Stimulated activated memory B cell treated with anti-CD40 and anti-IgM and Interleukin-4, amounts not matched to agents 10 μg/mL and 1 μg/mL and 100 μg/mL, for 72 hours (primary cell): ENCODE data around the gene LMX1A.

Experiments
- ATAC-seq: fragments of 150-1000 bp; cut with Tn5 transposase; 2 replicates; pipeline ENCODE4 v1.10.0; 2021
- H3K27ac Mint-ChIP-seq: one replicate; pipeline ENCODE4 v1.8.0; 2022; ENCODE audit warnings: mild to moderate bottlenecking, mixed read lengths
- H3K27me3 Mint-ChIP-seq: one replicate; pipeline ENCODE4 v1.8.0; 2022; ENCODE audit warnings: mixed read lengths
- H3K36me3 Mint-ChIP-seq: one replicate; pipeline ENCODE4 v1.8.0; 2022; ENCODE audit warnings: mixed read lengths
- H3K4me1 Mint-ChIP-seq: one replicate; pipeline ENCODE4 v1.8.0; 2022; ENCODE audit warnings: mixed read lengths
- H3K4me3 Mint-ChIP-seq: one replicate; pipeline ENCODE4 v1.8.0; 2022; ENCODE audit warnings: mild to moderate bottlenecking, moderate library complexity, mixed read lengths
- H3K9me3 Mint-ChIP-seq: one replicate; pipeline ENCODE4 v1.8.0; 2022; ENCODE audit warnings: mixed read lengths

Gene LMX1A

DNA sequence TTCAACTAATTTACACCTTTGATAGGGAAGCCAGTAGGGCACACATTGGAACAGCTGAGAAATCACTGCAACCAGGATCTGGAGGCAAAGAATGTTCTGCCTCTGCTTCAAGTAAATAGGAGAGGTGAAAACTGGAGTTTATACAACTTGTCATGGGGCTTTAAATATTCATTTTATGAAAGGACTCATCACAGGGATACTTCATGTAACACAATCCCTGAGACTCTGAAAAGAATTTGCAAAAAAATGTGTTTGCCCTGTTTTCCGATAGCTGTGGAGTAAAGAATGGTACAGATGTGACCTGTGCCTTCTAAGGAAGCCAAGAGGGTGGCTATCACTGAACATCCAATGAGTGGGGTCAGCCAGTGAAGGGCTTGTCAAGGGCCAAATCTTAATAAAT is 152.0 kb downstream of the LMX1A start:
- Mint-ChIP-seq H3K9me3 (no peaks in the 10 kb centered on the region), H3K36me3 (no peaks in the 10 kb centered on the region), H3K4me1 (no peaks in the 10 kb centered on the region), H3K27me3 (no peaks in the 10 kb centered on the region), H3K27ac (no peak overlapping the region), H3K4me3 (no peak overlapping the region)
- ATAC-seq = no peak

DNA sequence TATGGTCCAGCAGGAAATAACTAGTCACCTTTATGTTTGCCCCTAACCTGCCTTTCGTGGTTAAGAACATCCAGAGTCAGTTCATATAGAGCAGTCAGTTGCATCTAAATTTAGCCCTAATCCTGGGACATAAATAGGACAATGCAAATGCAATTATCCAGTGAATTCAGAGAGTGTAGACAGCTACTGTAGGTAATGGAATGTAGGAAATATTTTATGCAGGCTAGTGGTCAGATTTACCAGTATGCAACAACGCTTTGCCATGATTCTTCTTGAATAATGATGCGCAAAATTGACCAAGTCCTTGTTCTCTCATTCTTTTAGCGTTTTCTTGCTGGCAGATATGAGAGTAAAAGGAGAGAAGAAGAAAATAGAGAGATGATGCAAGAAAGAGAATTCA is 165.4 kb downstream of the LMX1A start:
- H3K4me1 Mint-ChIP-seq = no peaks in the 10 kb centered on the region
- no peak overlapping the region for H3K27ac Mint-ChIP-seq
- no peaks in the 10 kb centered on the region for H3K36me3 Mint-ChIP-seq
- H3K9me3 Mint-ChIP-seq = no peaks in the 10 kb centered on the region
- no peak overlapping the region for H3K4me3 Mint-ChIP-seq
- peaks cover 5% of the 10 kb centered on the region for H3K27me3 Mint-ChIP-seq
- no peak for ATAC-seq

DNA sequence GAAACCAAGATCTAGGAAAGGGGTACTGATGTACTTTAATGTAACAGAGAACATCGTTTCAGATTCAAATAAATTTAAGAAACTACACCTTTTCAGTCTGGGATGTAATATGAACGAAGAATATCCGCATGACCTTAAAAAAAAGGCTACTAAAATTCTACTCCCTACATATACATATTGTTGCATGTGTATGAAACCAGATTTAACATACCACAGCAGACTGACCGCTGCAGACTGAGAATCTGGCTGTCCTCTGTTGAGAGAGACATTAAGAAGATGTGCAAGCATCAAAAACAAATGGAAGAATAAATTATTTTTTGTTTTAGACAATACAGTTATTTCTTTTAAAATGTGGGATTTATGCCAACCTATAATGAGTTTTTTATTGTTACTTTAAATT is 166.6 kb downstream of the LMX1A start:
- Mint-ChIP-seq H3K27me3 (peaks cover 5% of the 10 kb centered on the region), H3K9me3 (peaks cover 3% of the 10 kb centered on the region), H3K27ac (no peak overlapping the region), H3K36me3 (no peaks in the 10 kb centered on the region), H3K4me1 (no peaks in the 10 kb centered on the region), H3K4me3 (no peak overlapping the region)
- no peak for ATAC-seq

DNA sequence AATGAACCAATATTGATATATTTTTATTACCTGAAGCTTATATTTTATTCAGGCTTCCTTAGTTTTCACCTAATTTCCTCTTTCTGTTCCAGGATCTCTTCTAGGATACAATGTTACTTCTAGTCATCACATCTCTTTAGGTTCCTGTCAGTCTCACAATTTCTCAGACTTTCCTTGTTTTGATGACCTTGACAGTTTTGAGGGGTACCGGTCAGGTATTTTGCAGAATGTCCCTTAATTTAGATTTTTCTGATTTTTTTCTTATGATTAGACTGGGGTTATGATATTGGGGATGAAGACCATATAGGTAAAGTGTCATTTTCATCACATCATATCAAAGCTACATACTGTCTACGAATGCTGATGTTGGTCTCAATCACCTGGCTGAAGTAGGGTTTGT is 167.5 kb downstream of the LMX1A start:
- no peaks in the 10 kb centered on the region for H3K4me1 Mint-ChIP-seq
- no peaks in the 10 kb centered on the region for H3K36me3 Mint-ChIP-seq
- H3K4me3 Mint-ChIP-seq = no peak overlapping the region
- no peak for ATAC-seq
- peaks cover 3% of the 10 kb centered on the region for H3K9me3 Mint-ChIP-seq
- H3K27me3 Mint-ChIP-seq = peaks cover 5% of the 10 kb centered on the region
- H3K27ac Mint-ChIP-seq = no peak overlapping the region

DNA sequence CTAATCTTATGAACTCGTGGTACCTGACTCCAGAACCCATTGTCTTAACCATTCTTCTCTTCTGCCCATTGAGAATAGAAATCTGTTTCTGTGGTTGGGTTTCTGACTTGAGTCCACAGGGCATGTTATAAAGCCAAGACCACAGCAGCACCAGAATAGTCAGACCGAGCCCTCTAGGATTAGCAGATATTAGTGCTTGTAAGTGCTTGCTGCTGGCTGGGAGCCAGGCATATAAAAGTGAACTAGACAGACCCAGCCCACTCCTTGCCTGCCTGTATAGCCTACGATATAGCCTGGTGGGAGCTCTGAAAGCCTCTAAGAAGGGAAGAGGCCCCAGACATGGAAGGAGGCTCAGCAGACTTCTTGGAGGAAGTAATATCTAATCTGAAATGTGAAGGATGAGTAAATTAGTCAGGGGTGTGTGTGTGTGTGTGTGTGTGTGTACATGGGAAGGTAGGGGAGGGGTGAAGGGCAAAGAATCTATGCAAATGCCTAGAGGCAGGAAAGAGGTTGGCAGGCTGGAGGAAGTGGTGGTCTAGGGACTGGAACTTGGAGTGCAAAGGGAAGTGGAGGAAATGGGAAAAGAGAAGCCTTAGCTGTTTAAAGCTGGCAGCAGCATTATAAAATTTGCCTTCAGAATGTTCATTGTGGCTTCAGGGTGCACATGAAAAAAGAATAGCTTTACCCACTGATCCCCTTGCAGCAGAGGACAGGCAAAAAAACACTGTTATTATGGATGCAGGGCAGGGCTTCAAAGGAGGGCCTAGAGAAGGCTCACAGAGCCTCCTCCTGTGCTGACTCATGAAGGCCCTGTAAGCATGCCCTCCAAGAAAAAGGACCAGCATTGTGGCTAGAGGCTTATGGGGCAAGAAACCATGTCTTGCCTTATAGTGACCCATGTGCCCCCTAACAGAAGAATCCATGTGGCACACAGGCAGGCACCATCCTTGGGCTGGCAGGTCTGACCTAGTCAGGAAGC is 169.2 kb downstream of the LMX1A start:
- H3K27ac Mint-ChIP-seq = no peak overlapping the region
- H3K4me3 Mint-ChIP-seq = no peak overlapping the region
- peaks cover 5% of the 10 kb centered on the region for H3K27me3 Mint-ChIP-seq
- H3K9me3 Mint-ChIP-seq = peaks cover 7% of the 10 kb centered on the region
- no peaks in the 10 kb centered on the region for H3K36me3 Mint-ChIP-seq
- ATAC-seq = no peak
- H3K4me1 Mint-ChIP-seq = no peaks in the 10 kb centered on the region

DNA sequence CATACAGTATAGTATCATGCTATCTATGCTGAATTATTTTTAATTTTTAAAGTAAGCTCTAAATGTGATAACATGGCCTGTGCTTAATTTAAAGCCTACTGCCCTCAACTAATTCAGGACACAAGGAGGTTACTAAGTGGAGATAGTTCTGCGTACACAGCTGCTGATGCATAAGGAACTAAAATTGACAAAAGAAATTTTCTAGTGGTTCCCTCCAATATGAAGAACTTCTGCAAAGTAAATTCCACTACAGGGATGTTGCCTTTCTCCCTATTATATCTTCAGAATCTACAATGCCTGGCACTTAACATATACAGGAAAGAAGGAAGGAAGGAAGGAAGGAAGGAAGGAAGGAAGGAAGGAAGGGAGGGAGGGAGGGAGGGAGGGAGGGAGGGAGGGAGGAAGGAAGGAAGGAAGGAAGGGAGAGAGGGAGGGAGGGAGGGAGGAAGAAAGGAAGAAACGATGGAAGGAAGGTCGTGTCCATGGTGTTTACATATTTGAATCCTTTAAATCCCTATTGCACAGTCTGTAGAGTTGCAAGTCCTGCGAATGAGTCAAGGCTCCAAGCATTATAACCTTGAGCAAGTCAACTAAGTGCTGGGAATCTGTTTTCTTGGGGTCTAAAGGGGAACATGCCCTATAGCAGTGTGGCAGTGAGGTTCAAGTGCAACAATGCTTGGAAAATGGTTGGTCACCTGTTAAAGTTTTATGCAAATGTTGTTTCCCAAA is 171.2 kb downstream of the LMX1A start:
- H3K36me3 Mint-ChIP-seq = no peaks in the 10 kb centered on the region
- H3K9me3 Mint-ChIP-seq = peaks cover 9% of the 10 kb centered on the region
- H3K4me1 Mint-ChIP-seq = no peaks in the 10 kb centered on the region
- H3K27me3 Mint-ChIP-seq = no peaks in the 10 kb centered on the region
- no peak overlapping the region for H3K4me3 Mint-ChIP-seq
- ATAC-seq = no peak
- no peak overlapping the region for H3K27ac Mint-ChIP-seq

DNA sequence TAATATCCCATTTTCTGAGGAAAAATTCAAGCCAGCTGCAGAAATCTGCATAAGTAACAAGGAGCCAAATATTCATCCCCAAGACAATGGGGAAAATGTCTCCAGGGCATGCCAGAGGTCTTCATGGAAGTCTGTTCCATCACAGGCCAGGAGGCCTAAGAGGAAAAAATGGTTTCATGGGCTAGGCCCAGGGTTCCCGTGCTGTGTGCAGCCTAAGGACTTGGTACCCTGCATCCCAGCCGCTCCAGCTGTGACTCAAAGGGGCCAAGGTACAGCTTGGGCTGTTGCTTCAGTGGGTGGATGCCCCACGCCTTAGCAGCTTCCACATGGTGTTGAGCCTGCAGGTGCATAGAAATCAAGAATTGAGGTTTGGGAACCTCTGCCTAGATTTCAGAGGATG is 173.5 kb downstream of the LMX1A start:
- ATAC-seq = no peak
- Mint-ChIP-seq H3K4me1 (no peaks in the 10 kb centered on the region), H3K9me3 (peaks cover 9% of the 10 kb centered on the region), H3K27me3 (no peaks in the 10 kb centered on the region), H3K4me3 (no peak overlapping the region), H3K36me3 (no peaks in the 10 kb centered on the region), H3K27ac (no peak overlapping the region)

DNA sequence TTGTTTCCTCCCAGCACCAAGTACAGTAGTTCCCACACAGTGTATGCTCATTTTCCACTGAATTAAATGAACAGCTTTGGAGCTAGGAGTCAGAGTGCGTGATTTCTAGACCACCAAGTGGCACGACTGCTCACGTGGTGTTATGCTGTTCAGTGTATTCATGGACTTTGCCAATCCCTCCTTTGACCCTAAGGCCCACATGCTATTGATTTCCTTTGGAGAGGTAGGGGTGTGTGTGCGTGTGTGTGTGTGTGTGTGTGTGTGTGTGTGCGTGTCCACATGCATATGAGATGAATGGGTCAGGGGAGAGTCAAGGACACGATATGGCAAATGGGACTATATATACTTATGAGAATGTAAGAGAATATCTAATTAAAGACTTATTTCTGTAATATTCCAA is 177.2 kb downstream of the LMX1A start:
- Mint-ChIP-seq H3K4me3 (no peak overlapping the region), H3K4me1 (no peaks in the 10 kb centered on the region), H3K36me3 (no peaks in the 10 kb centered on the region), H3K9me3 (peaks cover 6% of the 10 kb centered on the region), H3K27ac (no peak overlapping the region), H3K27me3 (peaks cover 1% of the 10 kb centered on the region)
- no peak for ATAC-seq

DNA sequence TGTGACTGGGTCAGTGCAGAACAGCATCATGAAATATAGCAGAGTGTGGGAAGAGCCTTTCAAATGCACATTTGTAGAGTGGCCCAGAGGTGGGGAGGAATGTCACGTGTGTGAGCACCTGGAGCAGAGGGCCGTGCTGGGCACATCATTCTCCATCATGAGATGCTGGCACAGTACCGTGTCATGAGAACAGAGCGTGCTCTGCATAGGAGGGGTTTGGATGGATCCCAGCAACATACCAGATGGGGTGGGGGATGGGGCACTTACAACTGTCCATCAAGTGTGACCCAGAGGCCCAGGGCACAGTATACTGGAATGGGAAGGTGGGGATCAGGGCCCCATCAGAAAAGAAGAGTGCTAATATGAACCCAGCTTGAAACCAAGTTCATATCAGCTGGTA is 182.0 kb downstream of the LMX1A start:
- no peaks in the 10 kb centered on the region for H3K36me3 Mint-ChIP-seq
- H3K9me3 Mint-ChIP-seq = no peaks in the 10 kb centered on the region
- no peaks in the 10 kb centered on the region for H3K4me1 Mint-ChIP-seq
- no peak overlapping the region for H3K4me3 Mint-ChIP-seq
- peaks cover 15% of the 10 kb centered on the region for H3K27me3 Mint-ChIP-seq
- no peak overlapping the region for H3K27ac Mint-ChIP-seq
- ATAC-seq = no peak

DNA sequence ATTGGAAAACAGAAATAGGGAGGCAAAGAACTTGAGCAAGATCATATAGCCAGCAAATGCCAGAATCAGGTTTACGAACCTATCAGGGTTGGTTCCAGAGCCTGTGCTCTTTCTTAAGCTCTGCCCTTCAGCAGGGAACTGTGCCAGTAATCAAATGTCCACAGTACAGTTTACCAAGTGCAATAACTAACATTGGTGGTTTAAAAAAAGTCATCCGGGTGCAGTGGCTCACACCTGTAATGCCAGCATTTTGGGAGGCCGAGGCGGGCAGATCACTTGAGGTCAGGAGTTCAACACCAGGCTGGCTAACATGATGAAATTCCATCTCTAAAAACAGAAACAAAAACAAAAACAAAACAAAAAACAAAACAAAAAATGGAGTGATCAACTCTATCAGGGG is 182.7 kb downstream of the LMX1A start:
- H3K9me3 Mint-ChIP-seq = no peaks in the 10 kb centered on the region
- no peak for ATAC-seq
- no peaks in the 10 kb centered on the region for H3K36me3 Mint-ChIP-seq
- H3K4me1 Mint-ChIP-seq = no peaks in the 10 kb centered on the region
- H3K4me3 Mint-ChIP-seq = no peak overlapping the region
- H3K27me3 Mint-ChIP-seq = peaks cover 15% of the 10 kb centered on the region
- no peak overlapping the region for H3K27ac Mint-ChIP-seq

DNA sequence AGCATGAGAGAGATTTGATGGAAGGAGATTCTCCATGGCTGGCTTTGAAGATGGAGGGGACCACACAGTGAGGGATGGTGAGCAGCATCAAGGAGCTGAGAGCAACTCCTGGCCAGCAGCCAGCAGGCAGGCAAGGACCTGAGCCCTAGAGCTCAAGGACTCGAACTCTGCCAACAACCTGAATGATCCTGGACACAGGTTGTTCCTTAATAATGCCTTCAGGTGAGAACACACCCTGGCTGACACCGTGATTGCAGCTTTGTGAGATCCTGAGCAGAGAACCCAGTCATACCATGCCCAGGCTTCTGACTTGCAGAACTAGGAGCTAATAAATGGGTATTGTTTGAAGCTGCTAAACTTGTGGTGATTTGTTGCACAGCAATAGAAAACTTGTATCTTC is 183.1 kb downstream of the LMX1A start:
- H3K4me1 Mint-ChIP-seq = no peaks in the 10 kb centered on the region
- ATAC-seq = no peak
- H3K9me3 Mint-ChIP-seq = no peaks in the 10 kb centered on the region
- no peak overlapping the region for H3K27ac Mint-ChIP-seq
- peaks cover 15% of the 10 kb centered on the region for H3K27me3 Mint-ChIP-seq
- H3K36me3 Mint-ChIP-seq = no peaks in the 10 kb centered on the region
- H3K4me3 Mint-ChIP-seq = no peak overlapping the region

DNA sequence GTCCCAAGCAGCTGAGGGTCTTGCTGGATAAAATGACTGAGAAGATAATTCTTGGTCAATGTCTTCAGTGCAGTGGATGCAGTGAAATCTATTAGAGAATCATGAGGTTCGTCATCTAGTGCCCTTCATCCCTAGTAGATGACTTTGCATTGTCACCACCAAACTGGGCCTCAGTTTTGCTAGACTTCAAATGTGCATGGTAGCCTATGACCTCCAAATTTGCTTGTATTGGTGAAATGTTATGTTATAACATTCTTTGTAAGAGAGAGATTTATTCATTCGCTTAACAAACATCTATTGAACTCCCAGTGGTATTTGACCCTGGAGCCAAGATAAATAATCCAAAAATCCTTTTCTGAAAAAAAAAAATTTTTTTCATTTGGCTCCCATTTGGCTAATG is 183.8 kb downstream of the LMX1A start:
- ATAC-seq = no peak
- no peaks in the 10 kb centered on the region for H3K9me3 Mint-ChIP-seq
- H3K4me1 Mint-ChIP-seq = no peaks in the 10 kb centered on the region
- no peaks in the 10 kb centered on the region for H3K36me3 Mint-ChIP-seq
- H3K27ac Mint-ChIP-seq = no peak overlapping the region
- H3K4me3 Mint-ChIP-seq = no peak overlapping the region
- H3K27me3 Mint-ChIP-seq = peaks cover 15% of the 10 kb centered on the region

DNA sequence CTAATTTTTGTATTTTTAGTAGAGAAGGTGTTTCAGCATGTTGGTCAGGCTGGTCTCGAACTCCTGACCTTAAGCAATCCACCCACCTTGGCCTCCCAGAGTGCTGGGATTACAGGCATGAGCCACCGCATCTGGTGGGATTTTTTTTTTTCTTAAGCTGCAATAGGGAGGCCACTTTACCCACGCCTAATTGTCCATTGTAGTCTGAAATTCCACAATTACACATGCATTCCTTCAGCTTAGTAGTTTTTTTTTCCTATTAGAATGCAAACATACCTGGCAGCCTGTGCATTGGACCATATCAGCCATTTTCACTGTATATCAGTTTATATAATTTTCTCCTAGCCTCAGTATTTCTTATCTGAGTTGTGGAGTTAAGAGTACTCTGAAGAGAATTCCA is 186.8 kb downstream of the LMX1A start:
- Mint-ChIP-seq H3K4me1 (no peaks in the 10 kb centered on the region), H3K27me3 (peaks cover 15% of the 10 kb centered on the region)

DNA sequence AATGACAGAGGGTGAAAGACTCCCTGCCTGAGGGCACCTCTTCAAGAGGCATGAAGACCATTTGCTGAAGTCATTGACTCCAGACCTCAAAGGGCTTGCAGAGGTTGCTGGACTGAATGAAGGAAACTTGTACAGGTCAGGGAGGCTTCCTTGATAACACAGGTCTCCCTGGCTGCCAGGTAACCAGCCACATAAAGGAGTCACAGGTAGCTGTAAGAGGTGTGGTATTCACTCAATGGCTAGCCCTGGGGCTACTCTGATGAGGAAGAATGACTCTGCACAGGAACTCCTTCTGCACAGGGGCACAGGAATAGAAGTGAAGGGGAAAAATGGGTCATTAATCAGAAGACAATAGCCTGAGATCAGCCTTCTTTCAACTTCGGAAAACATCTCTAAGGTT is 187.5 kb downstream of the LMX1A start:
- no peak for ATAC-seq
- H3K4me3 Mint-ChIP-seq = no peak overlapping the region
- no peak overlapping the region for H3K27ac Mint-ChIP-seq

More for the DNA sequence above, 186.8 kb downstream of the LMX1A start:
- Mint-ChIP-seq H3K4me3 (no peak overlapping the region), H3K36me3 (no peaks in the 10 kb centered on the region), H3K27ac (no peak overlapping the region), H3K9me3 (no peaks in the 10 kb centered on the region)
- no peak for ATAC-seq

DNA sequence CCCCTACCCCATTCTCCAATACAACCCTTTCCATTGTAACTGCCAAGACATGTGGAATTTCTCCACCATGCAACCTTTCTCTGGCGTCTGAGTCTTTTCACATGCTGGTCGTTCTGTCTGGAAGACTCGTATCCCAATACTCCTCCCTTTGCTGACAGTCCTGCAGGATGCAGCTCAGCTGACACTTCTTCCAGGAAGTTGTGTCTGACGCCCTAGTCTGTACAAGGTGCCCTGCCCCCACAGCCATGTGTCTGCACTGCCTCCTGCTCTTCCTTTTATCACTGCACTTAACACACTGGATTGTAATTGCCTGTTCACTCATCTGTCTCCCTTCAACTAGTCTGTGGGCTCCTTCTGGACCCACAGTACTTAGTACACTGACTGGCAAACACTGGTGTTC is 188.0 kb downstream of the LMX1A start:
- no peak overlapping the region for H3K27ac Mint-ChIP-seq
- H3K36me3 Mint-ChIP-seq = no peaks in the 10 kb centered on the region
- ATAC-seq = no peak
- H3K27me3 Mint-ChIP-seq = peaks cover 9% of the 10 kb centered on the region
- no peaks in the 10 kb centered on the region for H3K9me3 Mint-ChIP-seq
- H3K4me1 Mint-ChIP-seq = no peaks in the 10 kb centered on the region
- H3K4me3 Mint-ChIP-seq = no peak overlapping the region

More for the DNA sequence above, 187.5 kb downstream of the LMX1A start:
- no peaks in the 10 kb centered on the region for H3K4me1 Mint-ChIP-seq
- H3K9me3 Mint-ChIP-seq = no peaks in the 10 kb centered on the region
- peaks cover 11% of the 10 kb centered on the region for H3K27me3 Mint-ChIP-seq
- no peaks in the 10 kb centered on the region for H3K36me3 Mint-ChIP-seq
